HG03558 (cell line): Measurements from ENCODE around the gene RRP7A.
"Not testable (repeated sequence)": the region's sequence is repeated elsewhere in the genome, so short reads cannot be mapped to it uniquely, and the experiment has no call there.

Experiments used
- ATAC-seq: cut with Tn5 transposase; IDR thresholded peaks from one replicate; pipeline ENCODE4 v1.9.1; 2021; ENCODE audit warnings: moderate number of reproducible peaks; ENCODE audit not compliant: unreplicated experiment; ENCODE audit errors: extremely low read depth

The RRP7A gene

DNA sequence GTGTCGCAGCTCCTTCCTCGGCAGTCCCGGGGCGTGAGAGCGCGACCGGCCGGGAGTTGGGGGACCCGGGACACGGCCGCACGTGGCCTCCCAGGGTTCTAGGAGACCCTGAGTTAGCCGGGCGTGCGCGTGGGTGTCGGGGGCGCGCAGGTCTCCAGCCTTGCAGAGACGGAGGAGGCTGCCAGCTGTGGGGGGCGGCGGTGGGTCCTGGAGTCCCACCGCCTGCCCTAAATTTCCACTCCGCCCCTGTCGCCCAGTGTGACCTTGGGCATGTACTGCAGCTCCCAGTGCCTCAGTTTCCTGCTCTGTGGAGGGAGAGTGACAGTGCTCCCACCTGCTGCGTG, 18.8 kb downstream of the RRP7A start:
- ATAC-seq: no peak

DNA sequence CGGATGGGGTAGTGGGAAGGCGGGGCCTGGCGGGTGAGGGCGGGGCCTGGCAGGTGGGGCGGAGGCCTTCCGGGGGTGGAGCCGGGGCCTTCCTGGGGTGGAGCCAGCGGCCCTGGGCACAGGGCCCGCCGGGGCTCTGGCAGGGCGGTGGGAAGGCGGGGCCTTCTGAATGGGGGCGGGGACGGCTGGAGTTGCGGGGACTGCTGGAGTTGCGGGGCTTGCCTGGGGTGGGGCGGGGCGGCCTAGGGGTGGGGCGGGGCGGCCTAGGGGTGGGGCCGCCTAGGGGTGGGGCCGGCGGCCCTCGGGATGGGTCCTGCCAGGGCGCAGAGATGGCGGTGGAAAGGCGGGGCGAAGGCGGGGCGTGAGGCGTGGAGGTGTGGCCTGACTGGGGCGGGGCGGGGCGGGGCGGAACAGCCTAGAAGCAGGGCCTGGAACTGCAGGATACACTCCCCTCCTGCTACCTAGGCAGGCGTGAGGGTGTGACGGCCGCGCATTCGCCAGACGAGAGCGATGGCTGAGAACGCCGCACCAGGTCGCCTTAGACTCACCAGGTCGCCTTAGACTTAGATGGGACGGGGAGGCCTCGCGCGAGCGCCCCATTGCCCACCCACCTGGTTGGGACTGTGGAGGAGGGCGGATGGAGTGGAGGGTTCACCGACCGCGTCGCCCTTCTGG, 19.3 kb downstream of the RRP7A start:
- no peak for ATAC-seq

DNA sequence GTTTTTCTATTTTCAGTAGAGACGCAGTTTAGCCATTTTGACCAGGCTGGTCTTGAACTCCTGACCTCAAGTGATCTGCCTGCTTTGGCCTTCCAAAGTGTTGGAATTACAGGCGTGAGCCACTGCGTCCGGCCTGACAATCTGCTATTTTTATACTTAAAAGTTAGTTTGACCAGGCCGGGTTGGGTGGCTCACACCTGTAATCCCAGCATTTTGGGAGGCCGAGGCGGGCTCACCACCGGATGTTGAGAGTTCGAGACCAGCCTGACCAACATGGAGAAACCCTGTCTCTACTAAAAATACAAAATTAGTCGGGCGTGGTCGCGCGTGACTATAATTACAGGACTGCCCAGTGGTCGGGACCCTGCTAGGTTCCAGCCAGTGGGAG, 19.8 kb downstream of the RRP7A start:
- ATAC-seq: not testable (repeated sequence)

DNA sequence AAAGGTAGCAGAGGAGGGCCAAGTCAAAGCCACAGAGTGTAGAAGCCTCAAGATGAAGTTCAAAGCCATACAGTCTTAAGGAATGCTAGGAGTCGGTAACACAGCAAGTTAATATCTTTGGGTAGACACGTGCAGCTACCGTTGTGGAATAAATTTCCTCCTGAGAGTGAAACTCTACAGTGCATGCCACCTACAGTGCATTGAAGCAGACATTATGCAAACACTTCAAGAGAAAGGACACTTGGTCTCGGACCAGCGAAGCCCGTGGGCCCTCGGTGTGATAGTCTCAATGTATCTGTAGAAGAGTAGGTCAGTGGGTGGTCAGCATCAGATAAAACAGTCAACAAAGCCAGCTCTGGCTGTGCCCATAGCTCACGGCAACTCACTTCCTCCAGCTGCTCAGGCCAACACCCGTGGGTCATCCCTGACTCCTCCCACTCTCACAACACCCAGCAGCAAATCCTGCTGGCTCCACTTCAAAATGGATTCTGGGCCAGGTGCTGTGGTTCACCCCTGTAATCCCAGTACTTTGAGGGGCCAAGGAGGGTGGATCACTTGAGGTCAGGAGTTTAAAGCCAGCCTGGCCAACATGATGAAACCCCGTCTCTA, 24.0 kb downstream of the RRP7A start:
- not testable (repeated sequence) for ATAC-seq

DNA sequence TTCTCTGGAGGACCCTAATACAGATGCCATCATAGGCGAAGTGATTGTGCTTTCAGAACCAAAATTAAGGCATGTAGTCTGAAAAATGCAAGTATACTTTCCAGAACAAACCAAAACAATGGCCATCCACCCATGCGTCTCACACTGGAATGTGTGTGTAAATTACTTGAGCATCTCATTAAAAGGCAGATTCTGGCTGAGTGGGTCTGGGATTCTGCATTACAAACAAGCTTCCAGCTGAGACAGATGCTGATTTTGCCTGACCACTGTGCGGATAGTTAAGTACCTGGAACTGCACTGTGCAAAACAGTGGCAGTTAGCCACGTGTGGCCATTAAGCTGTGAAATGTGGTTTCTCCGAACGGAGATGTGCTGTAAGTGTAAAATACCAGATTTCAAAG, 26.2 kb downstream of the RRP7A start:
- no peak for ATAC-seq

DNA sequence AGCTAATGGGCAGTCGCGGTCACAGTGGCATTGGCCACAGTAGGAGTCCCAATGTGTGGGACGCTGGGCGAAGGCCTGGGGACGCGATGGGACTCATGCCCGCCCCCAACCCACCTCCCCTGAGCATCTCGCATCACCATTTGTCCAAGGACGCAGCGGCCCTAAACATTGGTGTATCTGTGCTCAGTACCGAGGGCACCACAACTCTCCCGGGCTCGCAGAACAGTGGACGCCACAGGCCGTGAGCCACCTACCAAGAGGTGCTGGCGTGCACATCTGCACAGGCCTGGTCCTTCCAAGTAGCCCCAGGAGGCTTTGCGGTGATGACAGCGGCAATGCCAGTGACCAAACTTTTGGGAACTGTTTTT, 27.3 kb downstream of the RRP7A start:
- no peak for ATAC-seq

DNA sequence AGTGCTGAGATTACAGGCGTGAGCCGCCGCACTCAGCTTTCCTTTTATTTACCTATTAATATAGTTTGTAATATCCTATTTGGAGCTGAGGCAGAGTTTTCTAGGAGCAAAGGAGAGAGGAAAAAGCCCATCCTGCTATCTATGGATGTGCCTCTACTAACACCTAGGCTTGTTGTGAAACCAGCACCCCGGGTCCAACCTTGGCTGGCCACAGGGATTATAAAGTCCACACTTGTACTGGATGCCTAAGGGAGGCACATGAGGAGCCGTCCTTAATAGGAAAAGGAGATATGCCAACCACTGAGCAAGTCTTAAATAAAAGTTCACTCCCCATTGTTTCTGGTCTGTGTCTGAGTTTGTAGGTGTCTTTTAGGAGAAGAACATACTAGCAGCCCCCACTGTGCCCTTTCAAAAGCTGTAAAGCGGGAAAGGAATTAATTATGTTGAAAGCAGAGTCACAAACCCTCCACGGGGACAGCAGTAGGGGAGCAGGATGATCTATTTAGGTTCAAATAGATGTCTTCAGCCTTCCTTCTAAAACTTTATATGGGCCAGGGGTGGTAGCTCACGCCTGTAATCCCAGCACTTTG, 29.3 kb downstream of the RRP7A start:
- no peak for ATAC-seq

DNA sequence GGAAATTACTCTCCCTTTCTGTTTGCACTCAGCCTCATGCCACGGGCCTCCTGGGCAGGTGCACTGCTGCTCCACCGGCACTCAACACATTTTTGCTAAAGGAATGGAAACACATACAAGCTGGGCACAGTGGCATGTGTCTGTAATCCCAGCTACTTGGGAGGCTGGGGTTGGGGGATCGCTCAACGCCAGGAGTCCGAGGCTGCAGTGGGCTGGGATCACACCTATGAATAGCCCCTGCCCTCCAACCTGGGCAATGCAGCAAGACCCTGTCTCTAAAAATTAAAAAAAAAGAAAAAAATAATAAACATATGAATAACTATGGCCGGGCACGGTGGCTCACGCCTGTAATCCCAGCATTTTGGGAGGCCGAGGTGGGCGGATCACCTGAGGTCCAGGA, 30.6 kb downstream of the RRP7A start:
- ATAC-seq: no peak

DNA sequence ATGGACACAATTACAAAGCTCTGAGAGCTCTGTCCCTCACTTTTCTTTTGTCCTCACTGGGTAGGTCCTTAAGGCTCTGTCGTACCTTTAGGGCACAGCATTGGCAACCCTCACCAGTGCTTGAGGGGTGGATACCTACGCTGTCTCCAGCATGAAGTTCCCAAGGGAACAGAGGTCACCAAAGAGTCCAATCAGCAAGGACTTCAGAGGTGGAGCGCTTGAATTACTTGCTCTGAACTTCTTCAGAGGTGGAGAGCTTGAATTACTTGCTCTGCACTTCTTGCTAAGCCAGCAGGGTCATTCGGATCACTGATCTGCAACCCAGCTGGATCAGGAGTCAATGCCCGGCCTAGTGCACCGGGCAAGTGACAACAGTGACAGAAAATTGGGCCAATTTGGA, 35.1 kb downstream of the RRP7A start:
- no peak for ATAC-seq

DNA sequence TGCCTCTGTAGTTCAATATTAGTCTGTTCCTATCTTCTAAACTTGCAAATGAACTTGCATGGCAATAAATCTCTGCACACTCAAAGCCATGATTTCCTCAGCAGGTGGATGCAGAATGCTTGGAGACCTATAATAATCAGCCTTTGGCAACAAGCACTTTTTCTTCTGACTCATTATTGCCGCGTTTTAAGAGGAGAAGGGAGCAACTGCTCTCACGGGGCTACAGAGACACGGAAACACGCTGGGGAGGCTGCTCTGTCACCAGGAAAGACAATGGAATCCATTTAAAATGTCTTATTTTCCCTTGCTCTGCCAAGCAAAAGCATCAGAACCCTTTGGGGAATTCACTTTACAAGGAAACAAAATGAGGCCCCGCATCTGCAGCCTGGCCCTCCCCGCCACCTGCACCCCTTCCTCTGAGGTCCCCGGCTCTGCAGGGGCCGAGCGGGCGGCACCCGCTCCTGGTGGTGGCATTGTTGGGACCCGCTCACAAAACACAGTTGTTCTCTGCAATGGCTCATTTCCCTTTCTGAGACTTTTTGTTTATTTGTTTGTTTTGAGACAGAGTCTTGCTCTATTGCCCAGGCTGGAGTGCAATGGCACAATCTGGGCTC, 35.9 kb downstream of the RRP7A start:
- not testable (repeated sequence) for ATAC-seq

DNA sequence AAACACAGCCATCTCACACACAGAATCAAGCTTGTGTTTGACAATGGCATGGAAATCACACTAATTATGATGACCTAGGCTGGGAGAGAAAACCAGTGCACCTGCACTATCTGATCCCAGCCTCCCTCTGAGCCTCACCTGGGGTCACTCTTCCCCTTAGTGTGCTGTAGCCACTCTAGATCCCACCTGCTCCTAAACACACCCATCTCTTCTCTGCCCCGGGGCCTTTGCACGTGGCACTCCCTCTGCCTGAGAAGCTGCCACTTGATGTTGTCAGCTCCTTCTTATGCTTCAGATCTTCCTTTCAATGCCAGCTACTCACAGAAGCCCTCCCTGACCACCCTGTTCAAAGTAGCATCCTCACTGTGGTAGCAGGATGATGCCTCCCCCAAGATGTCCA, 44.5 kb downstream of the RRP7A start:
- ATAC-seq: no peak

DNA sequence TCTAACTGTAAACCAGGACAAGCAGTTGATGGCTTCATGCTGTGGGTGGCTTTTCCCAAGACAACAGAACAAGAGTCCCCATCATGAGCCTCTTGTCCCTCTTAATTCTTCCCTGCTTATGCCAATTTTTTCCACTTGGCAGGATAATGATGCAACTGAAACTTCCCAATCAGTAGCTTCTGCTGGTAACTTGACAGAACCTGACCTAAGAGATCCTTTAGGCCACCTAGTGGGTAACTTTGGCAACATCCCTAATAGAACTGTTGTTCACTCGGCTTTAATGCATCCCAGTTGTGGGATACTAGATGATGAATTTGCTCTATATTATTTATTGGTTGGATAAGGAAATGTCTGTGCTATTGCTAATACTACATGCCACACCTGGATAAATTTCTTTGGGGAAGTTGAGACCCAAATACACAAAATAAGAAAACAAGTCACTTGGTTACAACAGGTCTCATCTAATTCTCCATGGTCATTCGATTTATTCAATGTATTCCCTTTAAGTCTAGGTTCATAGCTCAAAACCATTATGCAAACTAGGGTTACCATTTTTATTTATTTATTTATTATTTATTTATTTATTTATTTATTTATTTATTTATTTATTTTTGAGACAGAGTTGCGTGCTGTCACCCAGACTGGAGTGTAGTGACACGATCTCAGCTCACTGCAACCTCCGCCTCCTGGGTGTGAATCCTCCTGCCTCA, 46.0 kb downstream of the RRP7A start:
- ATAC-seq: no peak

DNA sequence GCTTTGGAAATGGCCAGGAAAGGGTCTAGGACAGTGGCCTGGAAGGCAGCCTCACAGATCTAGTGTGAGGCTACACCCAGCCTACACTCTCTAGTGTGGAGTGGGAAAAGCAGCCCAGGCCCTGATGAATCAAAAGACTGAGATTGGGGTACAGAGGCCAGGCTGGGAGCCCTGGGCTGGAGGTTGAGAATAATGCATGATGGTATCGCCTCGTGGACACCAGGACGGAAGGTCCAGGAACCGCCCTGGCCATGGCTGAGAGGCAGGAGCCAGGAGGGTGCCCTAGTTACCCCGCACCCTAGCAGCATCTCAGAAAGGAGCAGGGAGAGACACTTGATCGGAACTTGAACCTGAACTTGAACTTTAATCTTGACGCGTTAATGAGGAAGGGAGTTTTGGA, 46.9 kb downstream of the RRP7A start:
- no peak for ATAC-seq

DNA sequence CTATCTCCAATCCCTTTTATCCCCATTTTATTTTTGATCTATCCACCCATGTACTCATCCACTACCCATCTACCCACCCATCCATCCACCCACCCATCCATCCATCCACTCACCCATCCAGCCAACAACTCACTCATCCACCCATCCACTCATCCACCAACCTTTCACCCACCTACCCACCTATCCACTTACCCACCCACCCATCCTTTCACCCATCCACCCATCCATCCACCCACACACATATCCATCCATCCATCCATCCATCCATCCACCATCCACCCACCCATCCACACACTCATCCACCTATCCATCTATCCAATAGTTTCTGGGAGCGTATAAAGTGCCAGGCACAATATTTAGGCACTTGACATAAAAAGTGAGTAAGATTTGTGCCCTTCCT, 48.2 kb downstream of the RRP7A start:
- ATAC-seq: no peak

DNA sequence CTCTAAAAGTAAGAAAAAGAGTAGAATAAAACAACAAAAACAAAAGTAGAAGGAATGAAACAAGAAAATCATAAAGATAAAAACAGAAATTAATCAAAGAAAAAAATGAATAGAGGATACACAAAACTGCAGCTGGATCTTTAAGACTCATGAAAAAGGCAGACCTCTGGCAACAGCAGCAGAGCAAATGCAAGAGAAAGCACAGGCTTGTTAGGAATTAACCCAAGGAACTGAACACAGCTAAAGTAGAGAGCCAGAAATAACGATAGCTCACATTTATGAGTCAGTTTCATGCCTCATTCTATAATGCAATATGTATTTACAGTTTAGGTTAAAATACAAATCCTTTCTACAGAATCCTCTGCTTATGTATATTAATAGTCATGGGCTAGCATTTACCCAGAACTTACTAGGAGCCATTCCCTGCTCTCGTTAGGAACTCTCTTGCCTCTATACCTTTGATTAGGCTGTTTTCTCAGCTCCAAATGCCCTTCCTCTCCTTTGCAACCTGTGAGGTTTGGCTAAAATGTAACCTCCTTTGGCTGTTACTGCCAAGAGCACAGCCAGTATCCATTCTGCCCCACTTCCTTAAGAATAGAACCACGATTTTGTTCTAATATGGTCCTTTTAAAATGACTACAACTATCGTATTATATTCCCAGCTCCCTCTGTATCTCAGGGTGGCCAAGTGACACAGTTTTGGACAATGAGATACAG, 49.1 kb downstream of the RRP7A start:
- ATAC-seq: no peak

DNA sequence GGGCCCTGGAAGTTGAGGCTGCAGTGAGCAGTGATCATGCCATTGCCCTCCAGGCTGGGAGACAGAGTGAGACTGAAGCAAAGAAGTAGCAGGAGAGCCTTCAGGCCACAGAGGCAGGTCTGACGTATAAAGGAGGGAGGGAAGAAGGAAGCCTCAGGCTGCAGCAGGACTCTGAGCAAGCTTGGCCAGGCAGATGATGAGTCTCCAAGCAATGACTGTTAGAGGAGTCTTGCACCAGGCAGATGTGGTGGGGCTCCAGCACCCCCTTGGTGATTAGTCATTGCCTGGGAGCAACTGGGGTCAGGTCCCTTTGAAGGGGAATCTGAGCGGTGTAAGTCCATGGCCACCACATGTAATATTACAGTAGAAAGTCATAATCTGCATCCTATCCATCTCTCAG, 50.8 kb downstream of the RRP7A start:
- ATAC-seq: no peak

DNA sequence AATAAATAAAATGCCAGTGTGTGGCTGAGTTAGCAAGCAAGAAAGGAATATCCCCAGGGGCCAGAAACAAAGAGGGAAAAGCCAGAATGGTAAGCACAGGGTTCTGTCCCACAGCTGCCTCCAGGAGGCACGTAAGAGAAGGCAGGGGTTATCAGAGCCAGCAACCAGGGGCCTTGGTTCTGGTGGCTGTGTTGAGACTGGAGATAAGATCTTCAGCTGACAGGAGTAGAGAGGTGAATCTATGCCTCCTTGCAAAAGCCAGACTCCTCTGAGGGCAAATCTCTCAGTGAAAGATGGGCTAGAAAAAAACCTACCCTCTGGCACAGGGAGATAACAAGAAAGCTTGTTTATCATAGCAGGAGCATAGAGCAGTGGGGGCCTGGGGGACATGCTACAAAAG, 57.6 kb downstream of the RRP7A start:
- no peak for ATAC-seq

DNA sequence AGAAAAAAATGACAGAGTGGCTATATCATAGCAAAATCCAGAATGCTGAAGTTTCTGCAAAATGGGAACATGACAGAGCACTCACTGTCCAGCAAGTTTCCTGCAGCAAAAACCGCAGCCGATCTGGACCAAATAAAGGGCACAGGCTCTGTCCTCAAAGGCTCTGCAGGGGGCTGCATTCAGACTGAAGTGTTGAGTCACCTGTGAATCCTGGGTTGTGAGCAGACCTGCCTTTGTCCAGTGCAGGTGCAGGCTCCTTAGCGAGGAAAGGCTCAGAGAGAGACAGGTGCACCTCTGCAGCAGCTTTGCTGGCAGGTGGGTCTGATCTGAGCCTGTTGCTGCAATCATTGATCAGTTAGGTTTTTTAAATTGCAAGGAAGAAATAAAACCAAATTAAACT, 58.1 kb downstream of the RRP7A start:
- ATAC-seq: no peak
